NB4 (cell line): ENCODE results near the gene RRAS2.
"Not testable (repeated sequence)": the region's sequence is repeated elsewhere in the genome, so short reads cannot be mapped to it uniquely, and the experiment has no call there.

ENCODE experiments used
- CTCF ChIP-seq: IDR thresholded peaks from one replicate; pipeline ENCODE4 v1.5.1; 2012; ENCODE audit warnings: low read depth, low read length
- MAX ChIP-seq: IDR thresholded peaks from 2 replicates; pipeline ENCODE4 v1.6.1; 2011; ENCODE audit warnings: low read depth, low read length
- POLR2A ChIP-seq: IDR thresholded peaks from 2 replicates; pipeline ENCODE4 v1.6.1; 2011; ENCODE audit warnings: mild to moderate bottlenecking; ENCODE audit not compliant: insufficient read length; ENCODE audit errors: extremely low read depth

- not testable (repeated sequence) for TF ChIP-seq CTCF, MAX, POLR2A
Measured at GRCh38 chr11:14354604-14355003, 4.4 kb downstream of the RRAS2 start.
